Osteocyte (in vitro differentiated cells): ENCODE measurements around the gene HOXA10. TPM values are rescaled to one million over a fixed set of nuclear protein-coding genes. Genes with fewer than 3 reads are reported as not detected.
A peak's percentile ranks its signal among the peaks of the same experiment; 100 is the strongest.

ENCODE experiments used
- DNase-seq: peaks from one replicate; pipeline ENCODE4 v3.0.0; 2021; ENCODE audit warnings: mixed read lengths; ENCODE audit not compliant: unreplicated experiment; ENCODE audit errors: extremely low spot score
- H3K27ac Mint-ChIP-seq: one replicate; pipeline ENCODE4 v1.8.0; 2021; ENCODE audit warnings: mild to moderate bottlenecking, mixed read lengths; ENCODE audit not compliant: unreplicated experiment
- H3K27me3 Mint-ChIP-seq: one replicate; pipeline ENCODE4 v1.8.0; 2021; ENCODE audit warnings: mixed read lengths; ENCODE audit not compliant: unreplicated experiment
- H3K36me3 Mint-ChIP-seq: one replicate; pipeline ENCODE4 v1.8.0; 2021; ENCODE audit warnings: mixed read lengths; ENCODE audit not compliant: unreplicated experiment
- H3K4me1 Mint-ChIP-seq: one replicate; pipeline ENCODE4 v1.8.0; 2021; ENCODE audit warnings: mixed read lengths; ENCODE audit not compliant: unreplicated experiment
- H3K4me3 Mint-ChIP-seq: one replicate; pipeline ENCODE4 v1.8.0; 2021; ENCODE audit warnings: mild to moderate bottlenecking, moderate library complexity, mixed read lengths; ENCODE audit not compliant: unreplicated experiment
- H3K9me3 Mint-ChIP-seq: one replicate; pipeline ENCODE4 v1.8.0; 2021; ENCODE audit warnings: mixed read lengths; ENCODE audit not compliant: unreplicated experiment
- total RNA-seq: library from RNA; stranded (reverse); gene quantifications from 2 replicates; pipeline ENCODE4 v1.2.1, GENCODE V29; 2021
- TF ChIP-seq, protein P1 (sequence below): fragments of 200-600 bp; sonication (generic); IDR thresholded peaks from 2 replicates; pipeline ENCODE4 v1.5.0; 2021; ENCODE audit warnings: antibody characterized with exemption, mild to moderate bottlenecking, moderate library complexity

The HOXA10 gene
- total RNA-seq, 1 donor from 2014 or later, result not detected

GRCh38 chr7:27189295-27189996 is 15.3 kb upstream of the HOXA10 start:
- H3K4me3 Mint-ChIP-seq, result peak overlapping the region; percentile 67
- H3K9me3 Mint-ChIP-seq, result no peaks in the 10 kb centered on the region
- DNase-seq, result no peak
- peaks cover 94% of the 10 kb centered on the region for H3K27me3 Mint-ChIP-seq
- H3K27ac Mint-ChIP-seq, result no peak overlapping the region
- peaks cover 2% of the 10 kb centered on the region for H3K36me3 Mint-ChIP-seq
- peaks cover 46% of the 10 kb centered on the region for H3K4me1 Mint-ChIP-seq
- TF ChIP-seq, protein P1, sequence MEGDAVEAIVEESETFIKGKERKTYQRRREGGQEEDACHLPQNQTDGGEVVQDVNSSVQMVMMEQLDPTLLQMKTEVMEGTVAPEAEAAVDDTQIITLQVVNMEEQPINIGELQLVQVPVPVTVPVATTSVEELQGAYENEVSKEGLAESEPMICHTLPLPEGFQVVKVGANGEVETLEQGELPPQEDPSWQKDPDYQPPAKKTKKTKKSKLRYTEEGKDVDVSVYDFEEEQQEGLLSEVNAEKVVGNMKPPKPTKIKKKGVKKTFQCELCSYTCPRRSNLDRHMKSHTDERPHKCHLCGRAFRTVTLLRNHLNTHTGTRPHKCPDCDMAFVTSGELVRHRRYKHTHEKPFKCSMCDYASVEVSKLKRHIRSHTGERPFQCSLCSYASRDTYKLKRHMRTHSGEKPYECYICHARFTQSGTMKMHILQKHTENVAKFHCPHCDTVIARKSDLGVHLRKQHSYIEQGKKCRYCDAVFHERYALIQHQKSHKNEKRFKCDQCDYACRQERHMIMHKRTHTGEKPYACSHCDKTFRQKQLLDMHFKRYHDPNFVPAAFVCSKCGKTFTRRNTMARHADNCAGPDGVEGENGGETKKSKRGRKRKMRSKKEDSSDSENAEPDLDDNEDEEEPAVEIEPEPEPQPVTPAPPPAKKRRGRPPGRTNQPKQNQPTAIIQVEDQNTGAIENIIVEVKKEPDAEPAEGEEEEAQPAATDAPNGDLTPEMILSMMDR, result no peak

DNA sequence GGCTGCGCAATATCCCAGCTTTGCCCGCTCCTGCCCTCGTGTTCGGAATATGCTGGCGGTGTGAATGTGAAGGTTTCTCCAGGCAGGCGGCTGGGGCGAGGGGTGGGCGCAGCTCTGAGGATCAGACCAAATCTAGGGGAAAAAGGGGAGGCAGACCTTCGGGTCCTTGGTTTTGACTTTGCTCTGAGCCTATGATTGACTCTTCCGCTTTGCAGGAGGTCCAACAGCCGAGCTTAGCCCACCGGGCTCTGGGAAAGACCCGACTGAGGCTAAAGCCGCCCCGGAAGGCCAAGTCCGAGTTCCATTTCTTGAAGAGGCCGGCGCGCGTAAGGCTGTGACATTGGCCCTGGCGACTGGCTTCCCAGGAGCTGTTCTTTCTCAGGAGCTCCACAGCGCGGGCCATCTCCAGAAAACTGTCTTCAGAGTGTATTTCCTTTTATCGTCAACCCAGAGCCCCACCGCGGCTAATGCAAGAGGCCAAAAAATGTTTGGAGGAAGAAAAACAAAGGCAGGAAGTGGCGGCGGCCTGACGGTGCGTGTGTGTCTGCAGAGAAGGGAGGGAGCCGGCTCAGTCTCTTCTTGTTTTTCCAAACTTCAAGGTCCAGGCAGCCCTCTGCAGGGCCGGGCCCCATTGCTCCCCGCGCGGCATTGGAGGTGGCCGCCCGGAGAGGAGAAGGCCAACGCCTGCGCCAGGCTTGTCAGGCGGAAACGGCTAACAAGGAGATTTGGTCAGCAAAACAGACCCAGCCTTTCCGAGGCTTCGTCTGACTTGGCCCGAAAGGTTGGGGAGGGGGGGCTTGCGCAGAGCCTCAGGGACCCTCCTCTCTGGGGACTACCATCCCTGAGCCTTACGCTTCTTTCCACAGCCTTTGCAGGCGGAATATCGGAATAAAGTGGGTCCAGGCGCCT is 14.5 kb upstream of the HOXA10 start:
- peaks cover 92% of the 10 kb centered on the region for H3K27me3 Mint-ChIP-seq
- no peak overlapping the region for H3K27ac Mint-ChIP-seq
- peak overlapping the region; percentile 67 for H3K4me3 Mint-ChIP-seq
- H3K36me3 Mint-ChIP-seq, result peaks cover 2% of the 10 kb centered on the region
- no peak for DNase-seq
- peaks cover 53% of the 10 kb centered on the region for H3K4me1 Mint-ChIP-seq
- H3K9me3 Mint-ChIP-seq, result no peaks in the 10 kb centered on the region
- TF ChIP-seq, protein P1, result no peak

- no peaks in the 10 kb centered on the region for H3K9me3 Mint-ChIP-seq
- H3K27ac Mint-ChIP-seq, result no peak overlapping the region
- no peak for DNase-seq
- peak overlapping the region; percentile 67 for H3K4me3 Mint-ChIP-seq
- peaks cover 52% of the 10 kb centered on the region for H3K4me1 Mint-ChIP-seq
- peaks cover 90% of the 10 kb centered on the region for H3K27me3 Mint-ChIP-seq
- peaks cover 2% of the 10 kb centered on the region for H3K36me3 Mint-ChIP-seq
- TF ChIP-seq, protein P1, result no peak
These were observed 13.6 kb upstream of the HOXA10 start for GRCh38 chr7:27187475-27188385.

DNA sequence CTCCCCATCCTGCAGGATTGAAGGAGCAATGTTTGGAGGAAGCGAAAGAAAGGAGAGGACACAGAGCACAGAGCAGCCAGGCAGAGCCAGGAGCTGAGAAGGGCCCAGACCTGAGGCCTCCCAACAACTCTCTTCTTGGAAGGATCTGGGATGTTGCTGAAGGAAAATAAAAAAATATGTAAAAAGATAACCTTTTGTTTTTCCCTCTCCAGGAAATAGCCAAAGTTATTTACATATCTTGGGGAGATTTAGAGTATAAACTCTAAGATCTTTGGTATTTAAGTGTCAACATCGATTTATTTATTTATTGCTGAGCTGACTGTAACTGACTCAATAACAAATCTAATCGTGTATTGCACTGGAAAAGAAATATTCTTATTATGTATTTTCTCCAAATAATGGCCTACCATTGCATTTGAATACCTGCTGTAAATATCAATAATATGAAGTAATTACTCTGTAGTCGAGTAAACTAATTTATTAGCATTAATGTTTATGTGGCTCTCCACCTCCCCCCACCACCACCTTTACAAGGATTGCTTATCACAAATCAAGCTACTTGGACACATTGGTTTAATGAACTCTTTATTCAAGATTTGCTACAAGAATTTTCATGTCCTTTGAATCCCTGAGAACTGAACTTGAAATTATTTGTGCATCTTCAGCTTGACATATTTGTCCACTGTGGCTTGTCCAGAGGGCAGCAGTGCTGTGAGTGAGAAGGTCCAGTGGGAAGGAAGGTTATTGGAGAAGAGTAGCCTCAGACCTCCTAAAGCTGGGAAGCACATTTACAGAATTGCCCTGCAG is 12.8 kb upstream of the HOXA10 start:
- H3K27me3 Mint-ChIP-seq, result peaks cover 91% of the 10 kb centered on the region
- no peak overlapping the region for H3K4me3 Mint-ChIP-seq
- peaks cover 2% of the 10 kb centered on the region for H3K36me3 Mint-ChIP-seq
- H3K27ac Mint-ChIP-seq, result no peak overlapping the region
- H3K4me1 Mint-ChIP-seq, result peaks cover 45% of the 10 kb centered on the region
- TF ChIP-seq, protein P1, result no peak
- DNase-seq, result no peak
- H3K9me3 Mint-ChIP-seq, result no peaks in the 10 kb centered on the region
